HG03575 (cell line): ENCODE measurements around the gene OR2D2.
"Not testable (repeated sequence)": the region's sequence is repeated elsewhere in the genome, so short reads cannot be mapped to it uniquely, and the experiment has no call there.

Source experiments
- ATAC-seq: cut with Tn5 transposase; IDR thresholded peaks from one replicate; pipeline ENCODE4 v1.9.1; 2021; ENCODE audit not compliant: unreplicated experiment, insufficient number of reproducible peaks, low FRiP score; ENCODE audit errors: extremely low read depth

OR2D2 gene, protein sequence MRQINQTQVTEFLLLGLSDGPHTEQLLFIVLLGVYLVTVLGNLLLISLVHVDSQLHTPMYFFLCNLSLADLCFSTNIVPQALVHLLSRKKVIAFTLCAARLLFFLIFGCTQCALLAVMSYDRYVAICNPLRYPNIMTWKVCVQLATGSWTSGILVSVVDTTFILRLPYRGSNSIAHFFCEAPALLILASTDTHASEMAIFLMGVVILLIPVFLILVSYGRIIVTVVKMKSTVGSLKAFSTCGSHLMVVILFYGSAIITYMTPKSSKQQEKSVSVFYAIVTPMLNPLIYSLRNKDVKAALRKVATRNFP

DNA sequence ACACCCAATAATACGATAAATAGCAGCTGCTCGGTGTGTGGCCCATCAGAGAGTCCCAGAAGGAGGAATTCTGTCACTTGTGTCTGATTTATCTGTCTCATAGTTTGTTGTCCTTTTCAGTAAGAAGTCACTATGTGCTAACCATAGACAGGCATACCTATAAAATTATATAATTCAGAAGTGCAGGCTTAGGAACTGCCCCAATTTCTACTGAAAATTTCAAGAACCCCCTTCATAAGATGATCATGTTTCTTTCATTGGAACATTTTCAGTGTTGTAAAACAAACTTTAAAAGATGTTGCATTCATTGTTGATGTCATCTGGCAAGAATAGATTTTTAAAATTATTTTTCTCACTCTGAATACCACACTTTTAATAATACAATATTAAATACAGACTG, at the start of gene OR2D2:
Gene OR2D2, minus strand, starts transcription at position 101 of the 400 bp plus-strand sequence. Its CDS starts 0 bp downstream, at position 101.
- no peak for ATAC-seq

DNA sequence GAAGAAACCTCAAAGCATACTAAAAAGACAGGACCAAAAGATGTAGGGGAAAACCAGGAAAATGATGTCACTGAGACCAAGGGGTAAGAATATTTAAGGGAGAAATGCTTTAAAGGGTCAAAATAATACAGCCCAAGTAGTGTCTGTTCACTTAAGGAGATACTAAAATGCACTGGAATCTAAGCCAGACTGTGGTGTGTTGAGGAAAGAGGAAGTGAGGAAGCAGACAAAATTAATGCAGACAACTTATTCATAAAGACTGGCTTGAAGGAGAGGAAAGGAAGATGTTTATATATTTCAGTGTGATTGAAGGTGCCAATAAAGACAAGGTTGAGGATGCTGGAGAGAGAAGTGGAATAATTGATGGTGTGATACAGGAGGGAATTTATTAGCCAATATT, 49.7 kb upstream of the OR2D2 start:
- ATAC-seq = no peak

DNA sequence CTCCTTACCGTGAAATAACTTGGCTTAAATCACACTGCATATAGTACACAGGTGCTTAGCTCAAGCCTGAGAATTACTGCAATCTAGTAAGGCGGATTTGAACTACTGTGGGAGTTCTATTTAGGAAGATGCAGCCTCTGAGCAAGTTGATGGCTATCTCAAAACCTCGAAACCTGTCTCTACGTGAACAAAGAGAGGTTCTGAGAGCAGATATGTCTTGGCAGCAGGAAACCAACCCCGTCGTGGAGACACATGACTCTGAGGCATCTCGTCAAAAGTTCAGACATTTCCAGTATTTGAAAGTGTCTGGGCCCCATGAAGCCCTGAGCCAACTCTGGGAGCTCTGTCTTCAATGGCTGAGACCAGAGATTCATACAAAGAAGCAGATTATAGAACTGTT, 39.8 kb upstream of the OR2D2 start:
- ATAC-seq = no peak

- no peak for ATAC-seq
These were observed 38.9 kb upstream of the OR2D2 start for GRCh38 chr11:6931146-6931713.

GRCh38 chr11:6928916-6929315, 36.6 kb upstream of the OR2D2 start:
- ATAC-seq = no peak

- ATAC-seq = peak; percentile 67
These were observed 34.8 kb upstream of the OR2D2 start for GRCh38 chr11:6927030-6927617.

DNA sequence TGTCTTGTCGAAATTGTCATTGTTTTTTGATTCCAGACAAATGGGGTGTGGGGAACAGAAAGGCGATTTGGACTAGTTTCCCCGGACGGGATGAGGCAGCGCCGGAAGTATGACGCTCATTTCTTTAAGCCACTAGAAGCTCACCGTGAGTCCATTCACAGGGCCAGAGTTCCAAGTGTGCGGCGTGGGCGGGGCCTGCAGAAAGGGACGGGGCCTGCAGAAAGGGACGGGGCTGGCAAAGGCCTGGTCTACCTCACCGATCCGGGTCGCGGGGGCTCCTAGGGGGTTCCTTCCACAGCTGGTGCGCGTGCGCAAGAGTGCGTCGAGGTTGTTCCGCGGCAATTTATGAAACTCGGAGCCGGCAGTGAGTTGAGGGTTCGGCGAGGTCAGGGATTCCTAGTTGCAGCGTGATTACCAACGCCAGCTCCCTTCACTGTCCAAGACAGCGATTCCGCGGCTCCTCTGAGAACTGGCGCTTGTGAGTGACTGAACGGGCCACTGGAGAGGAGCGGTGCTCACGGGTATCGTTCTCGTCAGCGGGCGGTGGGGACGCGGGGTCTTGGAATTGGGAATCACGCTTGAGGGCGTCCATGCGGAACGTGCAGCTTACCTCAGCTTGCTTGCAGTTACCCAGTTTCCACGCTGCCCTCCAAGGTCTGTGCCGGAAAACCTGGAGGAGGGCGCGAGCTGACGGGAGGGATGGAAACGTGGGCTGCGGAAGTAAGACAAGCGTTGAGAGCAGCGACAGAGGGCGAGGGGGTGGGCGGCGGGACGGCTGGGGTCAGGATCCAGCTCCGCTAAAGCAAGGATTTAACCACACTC, 34.1 kb upstream of the OR2D2 start, which contains the start of gene ZNF215:
Gene ZNF215, plus strand, starts transcription at position 219 of the 822 bp plus-strand sequence. CDS start 5,847 bp downstream, outside the sequence.
- ATAC-seq = no peak

GRCh38 chr11:6925636-6926207, 33.4 kb upstream of the OR2D2 start:
- ATAC-seq = no peak

GRCh38 chr11:6925007-6925577, 32.8 kb upstream of the OR2D2 start:
- no peak for ATAC-seq

- ATAC-seq = no peak
These were observed 28.4 kb upstream of the OR2D2 start, which contains the start of gene OR2D3 for GRCh38 chr11:6920702-6921101. OR2D3 (plus strand) TSS chr11:6921002; CDS start chr11:6921002, 0 bp downstream.

DNA sequence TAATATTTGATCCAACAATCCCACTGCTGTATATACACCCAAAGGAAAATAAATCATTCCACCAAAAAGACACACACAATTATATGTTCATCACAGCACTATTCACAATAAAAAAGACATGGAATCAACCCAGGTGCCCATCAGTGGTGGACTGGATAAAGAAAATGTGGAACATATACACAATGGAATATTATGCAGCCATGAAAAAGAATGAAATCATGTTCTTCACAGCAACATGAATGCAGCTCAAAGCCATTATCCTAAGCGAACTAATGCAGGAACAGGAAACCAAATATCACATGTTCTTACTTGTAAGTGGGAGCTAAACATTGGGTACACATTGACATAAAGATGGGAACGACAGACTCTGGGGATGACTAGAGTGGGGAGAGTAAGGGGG, 27.4 kb upstream of the OR2D2 start:
- ATAC-seq = no peak

GRCh38 chr11:6911948-6912347, 19.6 kb upstream of the OR2D2 start:
- no peak for ATAC-seq

DNA sequence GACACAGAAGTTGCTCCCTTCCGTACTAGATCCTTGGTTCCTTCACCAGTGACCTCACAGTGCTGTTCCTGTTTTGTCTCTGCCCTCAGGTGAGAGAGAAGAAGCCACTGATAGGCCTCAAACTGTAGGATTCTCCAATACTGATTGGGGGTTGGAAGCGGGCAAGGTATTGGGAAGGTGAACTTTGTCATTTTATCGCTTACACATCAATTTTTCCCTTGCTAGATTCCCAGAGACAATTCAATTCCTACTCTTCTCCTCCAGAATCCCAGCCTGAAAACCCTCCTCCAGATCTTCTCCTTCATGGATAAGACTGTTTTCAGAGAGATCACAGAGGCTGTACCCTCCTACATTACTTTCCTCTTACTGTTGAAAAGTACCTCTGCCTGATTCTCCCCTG, 19.1 kb upstream of the OR2D2 start:
- no peak for ATAC-seq

- not testable (repeated sequence) for ATAC-seq
These were observed 12.5 kb upstream of the OR2D2 start for GRCh38 chr11:6904804-6905203.

- no peak for ATAC-seq
These were observed 8.2 kb upstream of the OR2D2 start for GRCh38 chr11:6900327-6900999.

DNA sequence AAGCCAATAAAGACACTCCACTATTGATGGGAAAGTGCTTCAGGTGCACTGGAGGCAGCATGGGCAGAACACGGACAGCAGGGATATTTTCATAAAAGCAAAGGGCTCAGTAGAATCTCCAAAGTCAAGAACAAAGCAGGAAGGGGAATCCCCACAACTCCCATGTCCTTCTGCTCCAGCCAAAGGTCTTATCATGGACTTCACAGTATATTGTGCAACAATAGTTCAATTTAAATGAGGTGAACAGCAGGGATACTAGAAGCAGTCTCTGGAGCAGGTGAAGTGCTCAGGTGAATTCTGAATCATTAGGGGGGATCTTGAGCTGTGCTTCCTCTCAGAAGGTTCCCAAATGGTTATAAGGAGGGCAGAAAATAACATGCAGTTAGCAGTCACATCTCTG, 6.6 kb upstream of the OR2D2 start:
- ATAC-seq = no peak

GRCh38 chr11:6895010-6895409, 2.7 kb upstream of the OR2D2 start:
- ATAC-seq = peak; percentile 61

- ATAC-seq = no peak
These were observed 1.8 kb upstream of the OR2D2 start for GRCh38 chr11:6894097-6894496.
